HepG2 (cell line): ENCODE results near the gene APOC3. TPM values are rescaled to one million over a fixed set of nuclear protein-coding genes. Genes with fewer than 3 reads are reported as not detected.

Experiments
- ATAC-seq: fragments of 200-7000 bp; cut with Tn5 transposase; 3 replicates; pipeline ENCODE4 v1.9.1; 2020; ENCODE audit warnings: mild to moderate bottlenecking, moderate library complexity
- BruUV-seq: library from RNA; stranded (reverse); fragments of 400-500 nt; replicated peaks from 2 replicates; lab custom pipeline; 2021; lab: Mats Ljungman, UMichigan
- CTCF ChIA-PET: fragments of 300-600 bp; formaldehyde crosslinking; extraction: SDS; loops from one replicate; lab custom pipeline; 2021; ENCODE audit warnings: low total read pairs, inconsistent platforms, low intra/inter-chr PET ratio; lab: Yijun Ruan, JAX
- POLR2A ChIA-PET: fragments of 350-600 bp; sonication (Branson Sonifier 250); formaldehyde crosslinking; loops from one replicate; lab custom pipeline; 2020; ENCODE audit warnings: antibody characterized with exemption, inconsistent platforms; lab: Yijun Ruan, JAX
- DNase-seq: peaks from one replicate; pipeline ENCODE4 v3.0.0-alpha.2; 2015; ENCODE audit warnings: low spot score
- FAIRE-seq: peaks from 3 replicates; lab custom pipeline; 2011; peaks lifted over from hg19 to GRCh38; lab: Jason Lieb, UNC
- H2AFZ ChIP-seq: one replicate; pipeline ENCODE4 v1.6.1; 2011; ENCODE audit warnings: low read length, inconsistent platforms
- H3K27ac ChIP-seq: fragments of 300-600 bp; 3 replicates; pipeline ENCODE4 v1.8.0; 2011; ENCODE audit warnings: mixed run types, mild to moderate bottlenecking, mixed read lengths, low read length, inconsistent platforms; ENCODE audit not compliant: insufficient read depth; ENCODE audit errors: extremely low read length
- H3K27me3 ChIP-seq, 2 experiments: fragments of 200-600 bp in 1 of 2; 2 replicates in 1 of 2; 3 replicates in 1 of 2; pipeline versions ENCODE4 v1.6.0 to v1.8.0; 2011; ENCODE audit warnings: low read length in 2 of 2, mild to moderate bottlenecking in 2 of 2, moderate library complexity in 2 of 2, inconsistent platforms in 1 of 2; ENCODE audit not compliant: insufficient read depth in 2 of 2, control insufficient read depth in 1 of 2
- H3K36me3 ChIP-seq, 2 experiments: fragments of 200-600 bp in 1 of 2; replicated peaks in 1 of 2; 2 replicates in 1 of 2; 3 replicates in 1 of 2; pipeline versions ENCODE4 v1.5.1 to v1.8.0; 2011; ENCODE audit warnings: low read length in 2 of 2, inconsistent platforms in 1 of 2; ENCODE audit not compliant: insufficient read depth in 2 of 2, control insufficient read depth in 1 of 2
- H3K4me1 ChIP-seq: 2 replicates; pipeline ENCODE4 v1.5.1; 2012; ENCODE audit warnings: low read length, inconsistent platforms; ENCODE audit not compliant: insufficient read depth
- H3K4me2 ChIP-seq: 2 replicates; pipeline ENCODE4 v1.6.0; 2011; ENCODE audit warnings: low read depth, low read length, inconsistent platforms
- H3K4me3 ChIP-seq, 3 experiments: fragments of 200-600 bp in 1 of 3; sonication (generic), shearing (Covaris generic) in 1 of 3; replicated peaks in 1 of 3; 2 replicates each; pipeline ENCODE4 v1.5.1; 2011 to 2016; ENCODE audit warnings: low read length in 3 of 3, inconsistent platforms in 2 of 3, low read depth in 2 of 3, mild to moderate bottlenecking in 2 of 3, control low read depth in 1 of 3, mixed read lengths in 1 of 3; ENCODE audit not compliant: insufficient read depth in 1 of 3
- H3K79me2 ChIP-seq: one replicate; pipeline ENCODE4 v1.6.1; 2011; ENCODE audit warnings: low read length, inconsistent platforms; ENCODE audit not compliant: insufficient read depth
- H3K9ac ChIP-seq: 2 replicates; pipeline ENCODE4 v1.6.0; 2011; ENCODE audit warnings: mild to moderate bottlenecking, low read depth, low read length, inconsistent platforms; ENCODE audit not compliant: insufficient read depth
- H3K9me3 ChIP-seq: 2 replicates; pipeline ENCODE4 v1.5.1; 2012; ENCODE audit warnings: mild to moderate bottlenecking, low read length
- H4K20me1 ChIP-seq: 2 replicates; pipeline ENCODE4 v1.6.0; 2011; ENCODE audit warnings: inconsistent platforms, mild to moderate bottlenecking, low read length, moderate library complexity; ENCODE audit not compliant: insufficient read depth
- ATF7 ChIP-seq, 2 experiments: fragments of 450-650 bp in 1 of 2; sonication (generic) in 1 of 2; formaldehyde crosslinking in 1 of 2; IDR thresholded peaks; 2 replicates each; pipeline versions ENCODE4 v1.4.0 to v1.6.1; 2016 to 2020; ENCODE audit warnings: antibody characterized with exemption in 1 of 2, mild to moderate bottlenecking in 1 of 2, missing genetic modification reagents in 1 of 2
- EED ChIP-seq: sonication (generic); formaldehyde crosslinking; IDR thresholded peaks from 2 replicates; pipeline ENCODE4 v1.5.0; 2020; ENCODE audit warnings: mild to moderate bottlenecking, missing genetic modification reagents
- ELF4 ChIP-seq: sonication (generic); formaldehyde crosslinking; IDR thresholded peaks from 2 replicates; pipeline ENCODE4 v1.5.0; 2020; ENCODE audit warnings: missing genetic modification reagents, mild to moderate bottlenecking, moderate library complexity, borderline replicate concordance
- HOXD1 ChIP-seq: sonication (generic); formaldehyde crosslinking; IDR thresholded peaks from 2 replicates; pipeline ENCODE4 v1.5.0; 2020; ENCODE audit warnings: missing genetic modification reagents
- MTA3 ChIP-seq: sonication (generic); formaldehyde crosslinking; IDR thresholded peaks from 2 replicates; pipeline ENCODE4 v1.4.0; 2020; ENCODE audit warnings: missing genetic modification reagents
- ZMAT3 ChIP-seq: sonication (generic); formaldehyde crosslinking; conservative IDR thresholded peaks from 2 replicates; pipeline ENCODE4 v1.7.0; 2021; ENCODE audit warnings: missing genetic modification reagents
- ZNF30 ChIP-seq: sonication (generic); formaldehyde crosslinking; IDR thresholded peaks from 2 replicates; pipeline ENCODE4 v1.5.0; 2020; ENCODE audit warnings: mild to moderate bottlenecking, missing genetic modification reagents
- WGBS: methylation state at CpG from one replicate; pipeline ENCODE4 v1.1.6; 2017; ENCODE audit warnings: low lambda C conversion rate; 5-methylcytosine and 5-hydroxymethylcytosine counted together
- in situ Hi-C: cut with HindIII; loops from 2 replicates; pipeline ENCODE4 v1.10.0; 2017; ENCODE audit warnings: low pct_unique_long_range_greater_than_20kb; ENCODE audit not compliant: extremely low pct_ligation_motif_present
- intact Hi-C: fragments of 100-400 bp; cut with micrococcal nuclease; formaldehyde crosslinking; loops from one replicate; pipeline ENCODE4 v1.10.0; 2022; ENCODE audit not compliant: unreplicated experiment
- polyA plus RNA-seq, 8 experiments: library from polyadenylated mRNA; depleted of rRNA in 3 of 8; stranded (reverse) in 7 of 8; unstranded in 1 of 8; fragments of >200 nt; fragmentation: Illumina TruSeq in 4 of 8; extraction: Trizol in 4 of 8; gene quantifications; 2 replicates each; pipeline versions ENCODE4 v1.2.1 to v1.2.3, GENCODE V29; 2011 to 2016; ENCODE audit warnings: low read depth in 4 of 8, missing spikeins in 1 of 8, mixed read lengths in 1 of 8; ENCODE audit not compliant: insufficient read depth in 1 of 8
- total RNA-seq, 5 experiments: library from RNA; depleted of rRNA; stranded (reverse); fragments of >200 nt; fragmentation: Illumina TruSeq; extraction: Trizol; gene quantifications; 2 replicates each; pipeline ENCODE4 v1.2.3, GENCODE V29; 2016; ENCODE audit warnings: low read depth in 1 of 5
- TF ChIP-seq, protein P1 (sequence below): sonication (generic); formaldehyde crosslinking; IDR thresholded peaks from 2 replicates; pipeline ENCODE4 v1.4.0; 2020; ENCODE audit warnings: mild to moderate bottlenecking, missing genetic modification reagents
- TF ChIP-seq, protein P2 (sequence below): sonication (generic); formaldehyde crosslinking; IDR thresholded peaks from 2 replicates; pipeline ENCODE4 v1.9.0; 2022; ENCODE audit warnings: missing genetic modification reagents, mild to moderate bottlenecking, borderline replicate concordance
- TF ChIP-seq, protein P3 (sequence below): sonication (generic); formaldehyde crosslinking; IDR thresholded peaks from 2 replicates; pipeline ENCODE4 v1.5.0; 2020; ENCODE audit warnings: missing genetic modification reagents, mild to moderate bottlenecking, borderline replicate concordance
- TF ChIP-seq, protein P4 (sequence below): sonication (generic); formaldehyde crosslinking; conservative IDR thresholded peaks from 2 replicates; pipeline ENCODE4 v1.4.0; 2020; ENCODE audit warnings: missing genetic modification reagents

The APOC3 gene
- total and polyA plus RNA-seq, 2 of the 13 experiments (the other 11 are each of a cell fraction or from before 2014, with no cell fraction given): 314 to 687 TPM

DNA sequence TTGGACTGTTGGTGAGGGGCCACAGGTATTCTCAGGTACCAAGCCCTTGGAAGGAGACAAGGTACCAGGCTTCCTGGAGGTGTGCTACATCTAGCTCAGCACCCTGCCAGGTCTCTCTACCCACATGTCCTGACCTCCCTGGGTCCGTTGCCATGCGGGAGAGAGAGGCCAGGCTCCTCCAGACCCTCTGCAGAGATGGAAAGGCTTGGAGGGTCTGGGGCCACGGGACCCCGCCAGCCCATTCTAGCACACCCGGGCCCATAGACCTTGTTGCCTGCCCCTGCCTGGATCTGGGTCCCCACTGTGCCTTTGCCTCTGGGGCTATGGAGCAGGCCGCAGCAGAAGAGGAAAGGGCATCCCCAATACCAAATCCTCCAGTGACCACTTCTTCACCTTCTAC is 2.2 kb upstream of the APOC3 start (continued):
- TF ChIP-seq, protein P1, sequence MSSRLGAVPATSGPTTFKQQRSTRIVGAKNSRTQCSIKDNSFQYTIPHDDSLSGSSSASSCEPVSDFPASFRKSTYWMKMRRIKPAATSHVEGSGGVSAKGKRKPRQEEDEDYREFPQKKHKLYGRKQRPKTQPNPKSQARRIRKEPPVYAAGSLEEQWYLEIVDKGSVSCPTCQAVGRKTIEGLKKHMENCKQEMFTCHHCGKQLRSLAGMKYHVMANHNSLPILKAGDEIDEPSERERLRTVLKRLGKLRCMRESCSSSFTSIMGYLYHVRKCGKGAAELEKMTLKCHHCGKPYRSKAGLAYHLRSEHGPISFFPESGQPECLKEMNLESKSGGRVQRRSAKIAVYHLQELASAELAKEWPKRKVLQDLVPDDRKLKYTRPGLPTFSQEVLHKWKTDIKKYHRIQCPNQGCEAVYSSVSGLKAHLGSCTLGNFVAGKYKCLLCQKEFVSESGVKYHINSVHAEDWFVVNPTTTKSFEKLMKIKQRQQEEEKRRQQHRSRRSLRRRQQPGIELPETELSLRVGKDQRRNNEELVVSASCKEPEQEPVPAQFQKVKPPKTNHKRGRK (CRISPR knock-in tag): no peak
- TF ChIP-seq EED (no peak), MTA3 (CRISPR knock-in tag) (no peak), ATF7 (IDR thresholded peaks at IDR 0.05) (no peak), ATF7 (CRISPR knock-in tag; IDR thresholded peaks at IDR 0.05) (0 out of 2 replicates have a peak, but pooled peaks have one; percentile 0), HOXD1 (no peak)

DNA sequence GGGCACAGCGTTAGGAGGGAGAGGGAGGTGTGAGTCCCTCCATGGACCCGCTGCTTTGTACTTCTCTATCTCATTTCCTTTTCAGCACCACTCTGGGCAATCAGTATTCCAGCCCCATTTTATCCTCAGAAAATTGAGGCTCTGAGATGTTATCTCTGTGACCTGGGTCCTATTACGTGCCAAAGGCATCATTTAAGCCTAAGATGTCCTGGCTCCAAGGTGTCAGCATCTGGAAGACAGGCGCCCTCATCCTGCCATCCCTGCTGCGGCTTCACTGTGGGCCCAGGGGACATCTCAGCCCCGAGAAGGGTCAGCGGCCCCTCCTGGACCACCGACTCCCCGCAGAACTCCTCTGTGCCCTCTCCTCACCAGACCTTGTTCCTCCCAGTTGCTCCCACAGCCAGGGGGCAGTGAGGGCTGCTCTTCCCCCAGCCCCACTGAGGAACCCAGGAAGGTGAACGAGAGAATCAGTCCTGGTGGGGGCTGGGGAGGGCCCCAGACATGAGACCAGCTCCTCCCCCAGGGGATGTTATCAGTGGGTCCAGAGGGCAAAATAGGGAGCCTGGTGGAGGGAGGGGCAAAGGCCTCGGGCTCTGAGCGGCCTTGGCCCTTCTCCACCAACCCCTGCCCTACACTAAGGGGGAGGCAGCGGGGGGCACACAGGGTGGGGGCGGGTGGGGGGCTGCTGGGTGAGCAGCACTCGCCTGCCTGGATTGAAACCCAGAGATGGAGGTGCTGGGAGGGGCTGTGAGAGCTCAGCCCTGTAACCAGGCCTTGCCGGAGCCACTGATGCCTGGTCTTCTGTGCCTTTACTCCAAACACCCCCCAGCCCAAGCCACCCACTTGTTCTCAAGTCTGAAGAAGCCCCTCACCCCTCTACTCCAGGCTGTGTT is 829 bp upstream of the APOC3 start:
- peak overlapping the region; percentile 97 for H3K4me2 ChIP-seq
- TF ChIP-seq, protein P2, sequence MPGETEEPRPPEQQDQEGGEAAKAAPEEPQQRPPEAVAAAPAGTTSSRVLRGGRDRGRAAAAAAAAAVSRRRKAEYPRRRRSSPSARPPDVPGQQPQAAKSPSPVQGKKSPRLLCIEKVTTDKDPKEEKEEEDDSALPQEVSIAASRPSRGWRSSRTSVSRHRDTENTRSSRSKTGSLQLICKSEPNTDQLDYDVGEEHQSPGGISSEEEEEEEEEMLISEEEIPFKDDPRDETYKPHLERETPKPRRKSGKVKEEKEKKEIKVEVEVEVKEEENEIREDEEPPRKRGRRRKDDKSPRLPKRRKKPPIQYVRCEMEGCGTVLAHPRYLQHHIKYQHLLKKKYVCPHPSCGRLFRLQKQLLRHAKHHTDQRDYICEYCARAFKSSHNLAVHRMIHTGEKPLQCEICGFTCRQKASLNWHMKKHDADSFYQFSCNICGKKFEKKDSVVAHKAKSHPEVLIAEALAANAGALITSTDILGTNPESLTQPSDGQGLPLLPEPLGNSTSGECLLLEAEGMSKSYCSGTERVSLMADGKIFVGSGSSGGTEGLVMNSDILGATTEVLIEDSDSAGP: peak; percentile 74
- TF ChIP-seq ELF4 (CRISPR knock-in tag): no peak
- TF ChIP-seq ZMAT3 (CRISPR knock-in tag): peak; percentile 83; the same call in 1 of the 2 replicates
- TF ChIP-seq, protein P3, sequence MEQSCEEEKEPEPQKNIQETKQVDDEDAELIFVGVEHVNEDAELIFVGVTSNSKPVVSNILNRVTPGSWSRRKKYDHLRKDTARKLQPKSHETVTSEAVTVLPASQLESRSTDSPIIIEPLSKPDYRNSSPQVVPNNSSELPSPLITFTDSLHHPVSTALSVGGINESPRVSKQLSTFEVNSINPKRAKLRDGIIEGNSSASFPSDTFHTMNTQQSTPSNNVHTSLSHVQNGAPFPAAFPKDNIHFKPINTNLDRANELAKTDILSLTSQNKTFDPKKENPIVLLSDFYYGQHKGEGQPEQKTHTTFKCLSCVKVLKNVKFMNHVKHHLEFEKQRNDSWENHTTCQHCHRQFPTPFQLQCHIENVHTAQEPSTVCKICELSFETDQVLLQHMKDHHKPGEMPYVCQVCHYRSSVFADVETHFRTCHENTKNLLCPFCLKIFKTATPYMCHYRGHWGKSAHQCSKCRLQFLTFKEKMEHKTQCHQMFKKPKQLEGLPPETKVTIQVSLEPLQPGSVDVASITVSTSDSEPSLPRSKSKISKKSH: no peak
- TF ChIP-seq, protein P4, sequence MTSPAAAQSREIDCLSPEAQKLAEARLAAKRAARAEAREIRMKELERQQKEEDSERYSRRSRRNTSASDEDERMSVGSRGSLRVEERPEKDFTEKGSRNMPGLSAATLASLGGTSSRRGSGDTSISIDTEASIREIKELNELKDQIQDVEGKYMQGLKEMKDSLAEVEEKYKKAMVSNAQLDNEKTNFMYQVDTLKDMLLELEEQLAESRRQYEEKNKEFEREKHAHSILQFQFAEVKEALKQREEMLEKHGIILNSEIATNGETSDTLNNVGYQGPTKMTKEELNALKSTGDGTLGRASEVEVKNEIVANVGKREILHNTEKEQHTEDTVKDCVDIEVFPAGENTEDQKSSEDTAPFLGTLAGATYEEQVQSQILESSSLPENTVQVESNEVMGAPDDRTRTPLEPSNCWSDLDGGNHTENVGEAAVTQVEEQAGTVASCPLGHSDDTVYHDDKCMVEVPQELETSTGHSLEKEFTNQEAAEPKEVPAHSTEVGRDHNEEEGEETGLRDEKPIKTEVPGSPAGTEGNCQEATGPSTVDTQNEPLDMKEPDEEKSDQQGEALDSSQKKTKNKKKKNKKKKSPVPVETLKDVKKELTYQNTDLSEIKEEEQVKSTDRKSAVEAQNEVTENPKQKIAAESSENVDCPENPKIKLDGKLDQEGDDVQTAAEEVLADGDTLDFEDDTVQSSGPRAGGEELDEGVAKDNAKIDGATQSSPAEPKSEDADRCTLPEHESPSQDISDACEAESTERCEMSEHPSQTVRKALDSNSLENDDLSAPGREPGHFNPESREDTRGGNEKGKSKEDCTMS (CRISPR knock-in tag): no peak
- no peak for TF ChIP-seq ZNF30

More for the DNA sequence above, 829 bp upstream of the APOC3 start:
- DNase-seq (peak; percentile 90), ATAC-seq (peak; percentile 32), FAIRE-seq (peak; percentile 30)
- Histone ChIP-seq H3K27me3 (no peaks in the 10 kb centered on the region), H4K20me1 (no peaks in the 10 kb centered on the region), H3K27ac (peak overlapping the region; percentile 99), H3K9me3 (no peaks in the 10 kb centered on the region), H3K9ac (peak overlapping the region; percentile 82), H3K79me2 (peaks cover 29% of the 10 kb centered on the region), H3K4me1 (peaks cover 93% of the 10 kb centered on the region), H2AFZ (no peak overlapping the region), H3K4me3 (peak overlapping the region; percentile 61 to 79 (median 62)), H3K36me3 (no peaks in the 10 kb centered on the region; a peak in 1 of 5 replicates)
- TSS peak; percentile 39 for BruUV-seq
- CTCF ChIA-PET: interaction anchor here (2.3 kb wide), 1 partner anchor 37 kb away, joined by 12 read pairs; the partner anchor contains the start of gene APOA5
- POLR2A ChIA-PET: interaction anchor here (0.6 to 18.4 kb wide), 24 partner anchors 9 to 471 kb away, joined by 3 to 1365 read pairs (median 5); partner anchors contain the start of genes APOA1, APOA5, BUD13 and PAFAH1B2
- in situ Hi-C loops (no loop called here), intact Hi-C loops (loop anchor here (1.0 kb wide), 1 partner anchor 21 kb away; no protein-coding TSS in a partner anchor)
- WGBS: 4% methylated on average over 6 of the region's 16 CpGs
